BLaER1 treated with 17β-estradiol and CSF1 and Interleukin-3, amounts not matched to agents 10 nM and 100 nM (cell line): Measurements from ENCODE around the gene NRIP2.

Source experiments
- H3K27ac ChIP-seq, 11 experiments: shearing (Covaris generic); formaldehyde crosslinking; 2 replicates each; pipeline ENCODE4 v1.8.1; 2022
- H3K27me3 ChIP-seq, 11 experiments: shearing (Covaris generic); formaldehyde crosslinking; 2 replicates each; pipeline ENCODE4 v1.8.1; 2022
- H3K36me3 ChIP-seq, 11 experiments: shearing (Covaris generic); formaldehyde crosslinking; 2 replicates each; pipeline ENCODE4 v1.8.1; 2022
- H3K4me1 ChIP-seq, 10 experiments: shearing (Covaris generic); formaldehyde crosslinking; 2 replicates each; pipeline ENCODE4 v1.8.1; 2022
- H3K4me2 ChIP-seq, 11 experiments: shearing (Covaris generic); formaldehyde crosslinking; 2 replicates each; pipeline ENCODE4 v1.8.1; 2022
- H3K4me3 ChIP-seq, 10 experiments: shearing (Covaris generic); formaldehyde crosslinking; 2 replicates each; pipeline ENCODE4 v1.8.1; 2022
- H3K9ac ChIP-seq, 11 experiments: shearing (Covaris generic); formaldehyde crosslinking; 2 replicates each; pipeline ENCODE4 v1.8.1; 2022
- H3K9me3 ChIP-seq, 11 experiments: shearing (Covaris generic); formaldehyde crosslinking; replicated peaks in 1 of 11; 2 replicates each; pipeline ENCODE4 v1.8.1; 2022
- H4K20me1 ChIP-seq, 11 experiments: shearing (Covaris generic); formaldehyde crosslinking; 2 replicates each; pipeline ENCODE4 v1.8.1; 2022
- Cebpa-rat ChIP-seq, 11 experiments: shearing (Covaris generic); IDR thresholded peaks; 2 replicates each; pipeline ENCODE4 v1.8.1; 2022

The NRIP2 gene

DNA sequence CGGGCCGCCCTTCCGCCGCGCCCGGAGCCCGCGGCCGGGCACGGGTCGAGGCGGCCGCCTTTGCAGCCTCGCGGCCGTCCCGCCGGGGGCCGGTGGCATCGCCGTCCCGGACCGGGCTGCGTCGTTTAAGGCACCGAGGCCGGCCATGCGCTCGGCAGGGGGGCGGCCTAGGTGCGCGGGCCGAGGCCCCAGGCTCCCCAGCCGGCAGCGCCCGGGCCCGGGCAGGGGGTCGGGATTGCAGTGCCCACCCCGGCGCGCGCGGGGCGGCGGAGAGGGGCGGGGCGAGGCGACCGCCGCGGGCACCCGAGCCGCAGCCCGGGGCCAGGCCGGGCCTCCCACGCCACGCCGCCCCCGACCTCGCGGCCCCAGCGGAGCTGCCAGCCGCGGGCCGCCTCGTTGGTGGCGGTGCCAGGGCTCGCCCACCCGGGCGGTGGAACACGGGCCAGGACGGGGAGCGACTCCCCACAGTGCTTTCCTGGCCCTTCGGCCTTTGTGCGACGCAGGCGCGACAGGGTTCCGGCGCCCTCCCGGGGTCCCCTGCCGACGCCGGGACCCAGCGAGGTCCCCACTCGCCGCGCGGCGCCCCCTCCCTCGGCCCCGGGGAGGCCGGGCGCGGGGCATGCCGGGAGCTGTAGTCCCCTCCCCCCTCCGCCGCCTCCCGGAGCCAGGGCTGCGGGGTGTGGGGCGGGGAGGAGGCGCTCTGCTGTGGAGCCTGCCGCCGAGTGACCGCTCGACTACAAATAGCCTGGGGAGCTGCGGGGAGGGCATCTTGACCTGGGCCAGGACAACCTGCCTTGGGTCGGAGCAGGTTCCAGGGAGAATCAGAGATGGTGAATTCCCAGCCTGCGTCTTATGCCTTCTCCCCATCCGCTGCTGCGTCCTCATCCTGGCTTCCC lies 39.3 kb downstream of the NRIP2 start:
- peak overlapping the region; percentile 78 to 100 (median 96) for H3K4me2 ChIP-seq
- peaks cover 21 to 39% (median 38%) of the 10 kb centered on the region in 10 experiments for H3K4me1 ChIP-seq
- TF ChIP-seq Cebpa-rat (IDR thresholded peaks at IDR 0.05), result no peak
- H3K27me3 ChIP-seq, result peaks cover 11 to 30% (median 26%) of the 10 kb centered on the region in 11 experiments; a peak in 21 of 22 replicates
- H3K4me3 ChIP-seq, result peak overlapping the region; percentile 85 to 97 (median 92)
- peaks cover 12 to 54% (median 44%) of the 10 kb centered on the region in 11 experiments; a peak in 19 of 22 replicates for H4K20me1 ChIP-seq
- H3K36me3 ChIP-seq, result peaks cover 33 to 44% (median 39%) of the 10 kb centered on the region in 11 experiments
- peak overlapping the region; percentile 41 to 85 (median 78) for H3K27ac ChIP-seq
- peak overlapping the region; percentile 78 to 93 (median 86) for H3K9ac ChIP-seq
- no peaks in the 10 kb centered on the region for H3K9me3 ChIP-seq

DNA sequence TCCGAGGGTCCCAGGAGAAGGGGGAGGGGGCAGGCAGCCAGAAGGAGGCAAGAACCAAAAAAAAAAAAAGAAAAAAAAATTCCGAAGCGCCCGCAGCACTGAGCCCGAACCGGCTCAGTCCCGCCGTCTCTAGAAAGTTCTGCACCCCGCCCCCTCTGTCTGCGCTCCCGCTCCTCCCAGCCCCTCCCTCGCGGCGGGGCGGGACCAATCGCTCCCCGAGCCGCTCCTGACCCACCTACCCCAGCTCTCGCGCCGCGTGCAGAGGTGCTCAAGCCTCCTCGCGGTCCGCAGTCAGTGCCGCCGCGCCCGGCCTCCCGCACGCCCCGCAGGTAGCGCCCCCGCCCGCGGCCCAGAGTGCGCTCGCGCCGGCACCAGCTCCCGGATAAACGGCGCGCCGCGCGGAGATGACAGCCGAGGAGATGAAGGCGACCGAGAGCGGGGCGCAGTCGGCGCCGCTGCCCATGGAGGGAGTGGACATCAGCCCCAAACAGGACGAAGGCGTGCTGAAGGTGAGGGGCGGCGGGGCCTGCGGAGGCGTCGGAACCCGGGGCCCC lies 40.0 kb downstream of the NRIP2 start, which contains the start of gene FKBP4:
TSS of gene FKBP4 (plus strand) at position 235 of the 554 bp plus-strand sequence. CDS start at position 405, 170 bp downstream.
- Histone ChIP-seq H3K4me2 (peak within 1 kb of the TSS; percentile 78 to 100 (median 96)), H3K9me3 (no peaks in the 10 kb centered on the region), H3K9ac (peak within 1 kb of the TSS; percentile 78 to 93 (median 86)), H3K36me3 (peaks cover 25 to 36% (median 31%) of the 10 kb centered on the region in 11 experiments), H3K27me3 (peaks cover 11 to 30% (median 26%) of the 10 kb centered on the region in 11 experiments; a peak in 21 of 22 replicates), H4K20me1 (peaks cover 10 to 47% (median 40%) of the 10 kb centered on the region in 11 experiments; a peak in 19 of 22 replicates), H3K4me1 (peaks cover 21 to 39% (median 38%) of the 10 kb centered on the region in 10 experiments), H3K27ac (peak within 1 kb of the TSS; percentile 41 to 85 (median 78)), H3K4me3 (peak within 1 kb of the TSS; percentile 85 to 97 (median 92))
- TF ChIP-seq Cebpa-rat (IDR thresholded peaks at IDR 0.05), result no peak

DNA sequence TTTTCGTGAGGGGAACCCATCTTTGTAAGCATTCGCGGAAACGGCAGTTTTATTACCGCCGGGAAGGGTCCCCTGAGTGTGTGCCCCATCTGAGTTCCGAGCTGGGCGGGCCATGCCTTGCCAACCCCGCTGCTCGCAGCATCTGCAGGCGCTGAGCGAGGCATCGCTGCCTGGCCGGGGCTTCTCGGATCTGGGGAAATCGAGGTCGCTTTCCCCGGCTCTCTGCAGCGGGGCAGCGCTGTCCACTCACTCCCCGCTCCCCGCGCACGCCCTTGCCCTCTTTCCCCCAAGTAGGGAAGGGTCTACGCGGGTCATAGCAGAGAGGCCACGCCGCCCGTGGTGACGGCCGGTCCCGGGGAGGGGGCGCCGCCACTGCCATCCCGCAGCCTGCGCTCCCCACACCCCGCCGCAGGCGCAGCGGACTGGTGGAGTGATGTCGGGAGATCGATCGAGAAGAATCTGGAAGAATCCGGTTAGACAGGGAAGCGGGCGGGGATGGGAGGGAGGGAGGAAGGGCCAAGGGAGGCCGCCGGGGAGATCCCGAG lies 40.6 kb downstream of the NRIP2 start:
- no peak for TF ChIP-seq Cebpa-rat (IDR thresholded peaks at IDR 0.05)
- Histone ChIP-seq H3K9ac (peak overlapping the region in 10 of 11 experiments; percentile 83 to 93 (median 86); a peak in 19 of 22 replicates), H3K4me2 (peak overlapping the region; percentile 78 to 100 (median 96)), H3K36me3 (peaks cover 20 to 31% (median 26%) of the 10 kb centered on the region in 11 experiments), H3K27ac (no peak overlapping the region; a peak in 1 of 22 replicates), H4K20me1 (peaks cover 10 to 41% (median 34%) of the 10 kb centered on the region in 11 experiments; a peak in 19 of 22 replicates), H3K27me3 (peaks cover 11 to 30% (median 26%) of the 10 kb centered on the region in 11 experiments; a peak in 21 of 22 replicates), H3K4me1 (peaks cover 21 to 39% (median 38%) of the 10 kb centered on the region in 10 experiments), H3K9me3 (no peaks in the 10 kb centered on the region), H3K4me3 (peak overlapping the region; percentile 85 to 97 (median 92))

DNA sequence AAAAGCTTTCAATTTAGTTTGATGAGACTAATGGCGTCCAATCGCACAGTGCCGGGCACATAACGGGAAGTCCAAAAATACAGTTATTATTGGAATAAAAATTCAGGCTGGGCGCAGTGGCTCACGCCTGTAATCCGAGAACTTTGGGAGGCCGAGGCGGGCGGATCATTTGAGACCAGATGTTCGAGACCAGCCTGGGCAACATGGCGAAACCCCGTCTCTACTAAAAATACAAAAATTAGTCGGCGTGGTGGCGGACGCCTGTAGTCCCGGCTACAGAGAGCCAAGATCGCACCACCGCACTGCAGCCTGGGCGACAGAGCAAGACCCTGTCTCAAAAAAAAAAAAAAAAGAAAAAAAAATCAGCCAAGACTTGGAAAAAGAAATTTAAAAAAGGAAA lies 41.3 kb downstream of the NRIP2 start:
- Histone ChIP-seq H3K27ac (no peak overlapping the region), H3K9ac (no peak overlapping the region), H3K4me1 (peaks cover 21 to 39% (median 38%) of the 10 kb centered on the region in 10 experiments), H4K20me1 (peaks cover 10 to 35% (median 27%) of the 10 kb centered on the region in 11 experiments; a peak in 19 of 22 replicates), H3K4me2 (peak overlapping the region in 8 of 11 experiments; percentile 42 to 100 (median 86); a peak in 12 of 22 replicates), H3K4me3 (no peak overlapping the region), H3K27me3 (peaks cover 11 to 30% (median 26%) of the 10 kb centered on the region in 11 experiments; a peak in 21 of 22 replicates), H3K9me3 (no peaks in the 10 kb centered on the region), H3K36me3 (peaks cover 13 to 24% (median 19%) of the 10 kb centered on the region in 11 experiments)
- no peak for TF ChIP-seq Cebpa-rat (IDR thresholded peaks at IDR 0.05)

DNA sequence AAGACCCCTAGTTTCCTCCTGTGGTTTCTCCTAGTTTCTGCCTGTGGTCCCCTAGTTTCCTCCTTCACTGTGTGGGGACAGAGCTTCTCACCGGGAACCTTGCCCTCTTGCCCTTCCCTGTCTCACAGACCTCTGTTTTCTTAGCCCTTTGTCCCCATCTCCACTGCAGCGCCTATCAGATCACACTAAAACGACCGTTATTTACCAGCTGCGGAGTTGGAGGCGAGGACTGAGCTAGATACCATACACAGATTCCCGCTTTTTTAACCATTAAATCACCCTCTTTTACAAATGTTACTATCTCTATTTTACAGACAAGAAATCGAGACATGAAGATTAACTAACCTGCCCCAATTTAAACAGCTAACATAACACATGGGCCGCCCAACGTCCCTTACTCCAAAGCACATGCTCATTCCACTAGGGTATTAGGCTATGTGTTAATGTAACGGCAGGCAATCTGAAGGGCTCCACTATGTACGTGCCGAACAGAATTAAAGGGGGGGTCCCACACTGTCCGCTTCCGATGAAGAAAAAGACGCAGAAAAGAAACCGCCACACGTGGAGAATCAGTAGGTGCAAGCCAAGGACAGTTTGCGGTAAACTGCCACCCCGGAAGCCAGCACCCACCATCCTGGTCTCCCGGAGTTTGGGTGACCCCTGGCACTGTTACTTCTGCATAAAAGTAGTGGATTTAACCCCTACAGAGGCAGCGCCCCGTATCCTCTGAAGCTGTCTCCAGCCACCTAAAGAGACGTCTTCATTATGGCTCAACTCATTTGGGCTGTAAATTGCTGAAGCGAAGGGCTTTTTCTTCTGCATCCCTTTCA lies 41.9 kb downstream of the NRIP2 start:
- H3K4me3 ChIP-seq, result no peak overlapping the region
- H3K4me1 ChIP-seq, result peaks cover 20 to 39% (median 38%) of the 10 kb centered on the region in 10 experiments
- peaks cover 6 to 17% (median 12%) of the 10 kb centered on the region in 11 experiments for H3K36me3 ChIP-seq
- no peak overlapping the region for H3K9ac ChIP-seq
- H3K27ac ChIP-seq, result no peak overlapping the region
- peaks cover 8 to 28% (median 22%) of the 10 kb centered on the region in 11 experiments; a peak in 19 of 22 replicates for H4K20me1 ChIP-seq
- no peaks in the 10 kb centered on the region for H3K9me3 ChIP-seq
- no peak for TF ChIP-seq Cebpa-rat (IDR thresholded peaks at IDR 0.05)
- peak overlapping the region in 10 of 11 experiments; percentile 12 to 78 (median 45); a peak in 18 of 22 replicates for H3K4me2 ChIP-seq
- peaks cover 11 to 30% (median 26%) of the 10 kb centered on the region in 11 experiments; a peak in 21 of 22 replicates for H3K27me3 ChIP-seq

DNA sequence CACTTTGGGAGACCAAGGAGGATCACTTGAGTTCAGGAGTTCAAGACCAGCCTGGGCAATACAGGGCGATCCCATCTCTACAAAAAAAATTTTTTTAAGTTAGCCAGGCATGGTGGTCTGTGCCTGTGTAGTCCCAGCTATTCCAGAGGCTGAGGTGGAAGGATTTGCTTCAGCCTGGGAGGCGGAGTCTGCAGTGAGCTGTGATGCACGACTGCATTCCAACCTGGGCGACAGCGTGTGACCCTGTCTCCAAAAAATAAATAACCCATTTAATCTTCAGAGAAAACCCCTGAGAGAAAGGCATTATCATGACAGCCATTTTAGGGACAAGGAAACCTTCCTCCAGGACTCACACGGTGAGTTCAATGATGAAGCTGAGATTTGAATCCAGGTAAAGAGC lies 43.7 kb downstream of the NRIP2 start:
- Histone ChIP-seq H4K20me1 (peaks cover 0 to 10% (median 4%) of the 10 kb centered on the region in 11 experiments; a peak in 14 of 22 replicates), H3K27me3 (peaks cover 11 to 30% (median 26%) of the 10 kb centered on the region in 11 experiments; a peak in 21 of 22 replicates)
- TF ChIP-seq Cebpa-rat (IDR thresholded peaks at IDR 0.05), result no peak

DNA sequence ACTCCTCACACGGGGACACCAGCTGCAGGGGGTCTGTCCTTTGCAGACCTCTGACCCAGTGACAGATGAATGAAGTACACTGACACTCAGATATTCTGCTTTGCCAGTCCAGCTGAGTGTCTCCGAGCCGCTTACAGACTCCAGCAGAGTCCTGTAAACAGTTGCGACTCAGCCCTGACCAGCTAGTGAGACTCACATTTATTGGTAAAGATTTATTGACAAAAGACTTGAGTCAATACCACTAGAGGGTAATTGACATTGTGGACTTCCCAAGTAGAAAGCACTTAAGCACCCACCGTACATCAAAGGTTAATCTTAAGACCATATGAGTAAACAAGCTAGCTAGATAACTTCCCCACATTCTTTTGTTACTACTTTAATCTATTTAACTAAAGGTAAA lies 49.8 kb downstream of the NRIP2 start:
- no peak for TF ChIP-seq Cebpa-rat (IDR thresholded peaks at IDR 0.05)
- Histone ChIP-seq H3K4me1 (peaks cover 0 to 9% (median 5%) of the 10 kb centered on the region in 10 experiments; a peak in 4 of 20 replicates), H3K9me3 (no peaks in the 10 kb centered on the region), H3K27ac (no peak overlapping the region), H3K36me3 (no peaks in the 10 kb centered on the region), H3K9ac (no peak overlapping the region), H4K20me1 (peaks cover 0 to 4% (median 0%) of the 10 kb centered on the region in 11 experiments; a peak in 1 of 22 replicates), H3K27me3 (peaks cover 0 to 19% (median 6%) of the 10 kb centered on the region in 11 experiments; a peak in 6 of 22 replicates), H3K4me2 (no peak overlapping the region), H3K4me3 (no peak overlapping the region)

More for the DNA sequence above, 43.7 kb downstream of the NRIP2 start:
- no peaks in the 10 kb centered on the region for H3K9me3 ChIP-seq
- no peak overlapping the region for H3K9ac ChIP-seq
- no peaks in the 10 kb centered on the region for H3K36me3 ChIP-seq
- H3K4me3 ChIP-seq, result no peak overlapping the region
- no peak overlapping the region for H3K27ac ChIP-seq
- peaks cover 4 to 25% (median 20%) of the 10 kb centered on the region in 10 experiments; a peak in 18 of 20 replicates for H3K4me1 ChIP-seq
- no peak overlapping the region for H3K4me2 ChIP-seq
